IgD-negative memory B cell (primary cell): Measurements from ENCODE around the gene GP2. TPM values are rescaled to one million over a fixed set of nuclear protein-coding genes. Genes with fewer than 3 reads are reported as not detected.
"Not testable (repeated sequence)": the region's sequence is repeated elsewhere in the genome, so short reads cannot be mapped to it uniquely, and the experiment has no call there.

Experiments used
- H3K27ac Mint-ChIP-seq, 3 donors: one replicate each; pipeline ENCODE4 v1.8.0; 2020 to 2022; ENCODE audit warnings: mild to moderate bottlenecking in 3 of 3, mixed read lengths in 3 of 3, moderate library complexity in 1 of 3
- H3K27me3 Mint-ChIP-seq: one replicate; pipeline ENCODE4 v1.8.0; 2021; ENCODE audit warnings: mixed read lengths
- H3K36me3 Mint-ChIP-seq: one replicate; pipeline ENCODE4 v1.8.0; 2020; ENCODE audit warnings: mild to moderate bottlenecking, mixed read lengths
- H3K4me1 Mint-ChIP-seq, 3 donors: one replicate each; pipeline ENCODE4 v1.8.0; 2020 to 2022; ENCODE audit warnings: mixed read lengths in 3 of 3, mild to moderate bottlenecking in 1 of 3
- H3K4me3 Mint-ChIP-seq, 4 donors: one replicate each; pipeline ENCODE4 v1.8.0; 2020 to 2022; ENCODE audit warnings: mild to moderate bottlenecking in 4 of 4, mixed read lengths in 4 of 4, moderate library complexity in 3 of 4
- H3K9me3 Mint-ChIP-seq, 3 donors: one replicate each; pipeline ENCODE4 v1.8.0; 2020 to 2021; ENCODE audit warnings: mixed read lengths in 3 of 3, mild to moderate bottlenecking in 1 of 3
- polyA plus RNA-seq: library from polyadenylated mRNA; unstranded; fragments of 300-500 nt; fragmentation: Illumina TruSeq; gene quantifications from one replicate; pipeline ENCODE4 v1.2.3, GENCODE V29; 2021

The GP2 gene
- polyA plus RNA-seq, 1 donor from 2014 or later = not detected

DNA sequence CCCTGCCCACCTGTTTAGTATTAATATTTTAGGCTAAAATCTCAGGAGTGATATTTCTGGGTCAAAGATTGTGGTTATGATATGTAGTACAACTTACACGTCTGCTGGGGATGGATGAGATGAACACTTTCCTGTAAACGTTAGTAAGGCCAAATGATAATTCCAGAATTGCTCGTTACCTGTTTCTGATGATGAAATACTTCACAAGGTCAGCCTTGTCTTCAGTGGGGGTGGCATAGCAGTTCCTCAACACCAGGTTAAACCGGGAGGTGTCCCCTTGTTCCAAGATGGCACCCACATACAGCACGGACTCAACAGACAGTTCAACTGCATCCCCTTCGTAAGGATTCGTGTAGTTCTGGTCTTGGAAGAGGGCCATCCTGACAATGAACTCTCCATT lies 9.3 kb downstream of the GP2 start:
- H3K36me3 Mint-ChIP-seq = no peaks in the 10 kb centered on the region
- H3K9me3 Mint-ChIP-seq = peaks cover 0 to 4% (median 0%) of the 10 kb centered on the region in 3 donors
- H3K4me1 Mint-ChIP-seq = no peaks in the 10 kb centered on the region
- no peak overlapping the region for H3K27ac Mint-ChIP-seq
- no peak overlapping the region for H3K4me3 Mint-ChIP-seq
- peaks cover 6% of the 10 kb centered on the region for H3K27me3 Mint-ChIP-seq

GRCh38 chr16:20317117-20317516 lies 10.2 kb downstream of the GP2 start:
- Mint-ChIP-seq H3K27me3 (peaks cover 6% of the 10 kb centered on the region), H3K9me3 (peaks cover 0 to 6% (median 0%) of the 10 kb centered on the region in 3 donors), H3K4me3 (no peak overlapping the region), H3K27ac (no peak overlapping the region), H3K4me1 (no peaks in the 10 kb centered on the region), H3K36me3 (no peaks in the 10 kb centered on the region)

GRCh38 chr16:20316715-20317114 lies 10.6 kb downstream of the GP2 start:
- Mint-ChIP-seq H3K27me3 (peaks cover 6% of the 10 kb centered on the region), H3K4me1 (no peaks in the 10 kb centered on the region), H3K27ac (no peak overlapping the region), H3K9me3 (peaks cover 0 to 8% (median 0%) of the 10 kb centered on the region in 3 donors), H3K4me3 (no peak overlapping the region), H3K36me3 (no peaks in the 10 kb centered on the region)

- H3K36me3 Mint-ChIP-seq = no peaks in the 10 kb centered on the region
- H3K27ac Mint-ChIP-seq = no peak overlapping the region
- H3K4me3 Mint-ChIP-seq = no peak overlapping the region
- peaks cover 0 to 8% (median 0%) of the 10 kb centered on the region in 3 donors for H3K9me3 Mint-ChIP-seq
- no peaks in the 10 kb centered on the region for H3K4me1 Mint-ChIP-seq
- H3K27me3 Mint-ChIP-seq = peaks cover 6% of the 10 kb centered on the region
Observed at GRCh38 chr16:20315764-20316163, 11.5 kb downstream of the GP2 start.

- no peak overlapping the region for H3K4me3 Mint-ChIP-seq
- H3K36me3 Mint-ChIP-seq = no peaks in the 10 kb centered on the region
- no peaks in the 10 kb centered on the region for H3K4me1 Mint-ChIP-seq
- peaks cover 6% of the 10 kb centered on the region for H3K27me3 Mint-ChIP-seq
- peaks cover 0 to 8% (median 0%) of the 10 kb centered on the region in 3 donors for H3K9me3 Mint-ChIP-seq
- no peak overlapping the region for H3K27ac Mint-ChIP-seq
Observed at GRCh38 chr16:20314575-20314974, 12.7 kb downstream of the GP2 start.

- H3K4me1 Mint-ChIP-seq = no peaks in the 10 kb centered on the region
- H3K27me3 Mint-ChIP-seq = peaks cover 5% of the 10 kb centered on the region
- H3K36me3 Mint-ChIP-seq = no peaks in the 10 kb centered on the region
- peaks cover 0 to 8% (median 0%) of the 10 kb centered on the region in 3 donors for H3K9me3 Mint-ChIP-seq
- H3K27ac Mint-ChIP-seq = no peak overlapping the region
- H3K4me3 Mint-ChIP-seq = no peak overlapping the region
Observed at GRCh38 chr16:20313741-20314140, 13.6 kb downstream of the GP2 start.

GRCh38 chr16:20312536-20313095 lies 14.7 kb downstream of the GP2 start:
- H3K36me3 Mint-ChIP-seq, H3K27me3 Mint-ChIP-seq, H3K27ac Mint-ChIP-seq, H3K9me3 Mint-ChIP-seq, H3K4me1 Mint-ChIP-seq, H3K4me3 Mint-ChIP-seq: not testable (repeated sequence)

GRCh38 chr16:20311548-20311947 lies 15.8 kb downstream of the GP2 start:
- no peak overlapping the region for H3K27ac Mint-ChIP-seq
- no peaks in the 10 kb centered on the region for H3K36me3 Mint-ChIP-seq
- peaks cover 5% of the 10 kb centered on the region for H3K27me3 Mint-ChIP-seq
- H3K4me1 Mint-ChIP-seq = no peaks in the 10 kb centered on the region
- no peak overlapping the region for H3K4me3 Mint-ChIP-seq
- peaks cover 0 to 8% (median 0%) of the 10 kb centered on the region in 3 donors for H3K9me3 Mint-ChIP-seq

- no peaks in the 10 kb centered on the region for H3K4me1 Mint-ChIP-seq
- no peaks in the 10 kb centered on the region for H3K36me3 Mint-ChIP-seq
- H3K27me3 Mint-ChIP-seq = peaks cover 5% of the 10 kb centered on the region
- no peak overlapping the region for H3K27ac Mint-ChIP-seq
- H3K9me3 Mint-ChIP-seq = peaks cover 0 to 8% (median 0%) of the 10 kb centered on the region in 3 donors
- H3K4me3 Mint-ChIP-seq = no peak overlapping the region
Observed at GRCh38 chr16:20310421-20311395, 16.6 kb downstream of the GP2 start.

GRCh38 chr16:20309786-20310185 lies 17.5 kb downstream of the GP2 start:
- Mint-ChIP-seq H3K4me3 (no peak overlapping the region), H3K27ac (no peak overlapping the region), H3K36me3 (no peaks in the 10 kb centered on the region), H3K4me1 (no peaks in the 10 kb centered on the region), H3K27me3 (peaks cover 5% of the 10 kb centered on the region), H3K9me3 (peaks cover 0 to 8% (median 0%) of the 10 kb centered on the region in 3 donors)

- Mint-ChIP-seq H3K27ac (peak overlapping the region in 1 of 3 donors; percentile 56), H3K4me1 (no peaks in the 10 kb centered on the region), H3K4me3 (no peak overlapping the region), H3K27me3 (peaks cover 2% of the 10 kb centered on the region), H3K9me3 (peaks cover 0 to 8% (median 0%) of the 10 kb centered on the region in 3 donors), H3K36me3 (no peaks in the 10 kb centered on the region)
Observed at GRCh38 chr16:20308801-20309590, 18.3 kb downstream of the GP2 start.

GRCh38 chr16:20308266-20308665 lies 19.0 kb downstream of the GP2 start:
- H3K4me1 Mint-ChIP-seq = no peaks in the 10 kb centered on the region
- H3K27ac Mint-ChIP-seq = no peak overlapping the region
- no peak overlapping the region for H3K4me3 Mint-ChIP-seq
- no peaks in the 10 kb centered on the region for H3K27me3 Mint-ChIP-seq
- H3K36me3 Mint-ChIP-seq = no peaks in the 10 kb centered on the region
- peaks cover 0 to 5% (median 0%) of the 10 kb centered on the region in 3 donors for H3K9me3 Mint-ChIP-seq

DNA sequence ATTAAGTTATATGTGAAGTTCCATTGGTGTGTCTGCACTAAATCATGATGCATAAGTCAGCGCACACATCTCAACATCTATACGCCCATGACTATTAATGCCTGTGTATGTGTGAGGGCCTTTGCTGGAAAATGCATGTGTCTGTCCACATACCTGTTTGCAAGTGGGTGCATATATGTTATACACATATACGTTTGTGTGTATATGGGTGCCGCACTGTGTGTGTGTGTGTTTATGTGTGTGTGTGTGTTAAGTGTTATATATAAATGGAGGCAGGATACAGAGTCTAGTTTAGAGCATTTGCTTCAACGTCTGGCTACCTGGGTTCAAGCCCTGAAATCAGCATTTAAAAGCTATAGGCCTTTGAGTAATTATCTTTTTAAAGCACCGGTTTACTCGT lies 19.5 kb downstream of the GP2 start:
- Mint-ChIP-seq H3K9me3 (peaks cover 0 to 4% (median 0%) of the 10 kb centered on the region in 3 donors), H3K27me3 (no peaks in the 10 kb centered on the region), H3K27ac (no peak overlapping the region), H3K36me3 (no peaks in the 10 kb centered on the region), H3K4me3 (no peak overlapping the region), H3K4me1 (no peaks in the 10 kb centered on the region)

DNA sequence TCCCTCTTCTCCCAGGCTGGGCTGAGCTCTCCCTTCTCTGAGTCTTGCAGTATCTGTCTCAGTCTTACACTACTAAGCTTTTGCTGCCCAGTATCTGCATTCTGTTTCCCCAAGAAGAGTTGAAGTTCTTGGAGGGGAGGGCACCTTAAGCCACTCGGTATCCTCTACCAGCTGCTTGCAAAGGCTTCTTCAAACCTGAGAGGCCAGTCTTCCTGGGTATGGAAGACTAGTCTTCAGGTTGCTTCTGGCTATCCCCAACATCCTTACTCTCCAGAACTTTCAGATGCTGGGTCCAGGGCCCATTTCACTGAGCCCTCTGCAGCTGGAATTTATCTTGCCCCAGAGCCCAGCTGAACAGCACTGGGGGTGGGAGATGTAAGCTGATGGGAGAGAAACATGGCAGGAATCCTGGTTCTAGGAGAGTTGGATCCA lies 20.1 kb downstream of the GP2 start:
- Mint-ChIP-seq H3K4me1 (no peaks in the 10 kb centered on the region), H3K9me3 (peaks cover 0 to 4% (median 0%) of the 10 kb centered on the region in 3 donors), H3K27ac (no peak overlapping the region), H3K36me3 (no peaks in the 10 kb centered on the region), H3K4me3 (no peak overlapping the region), H3K27me3 (no peaks in the 10 kb centered on the region)

DNA sequence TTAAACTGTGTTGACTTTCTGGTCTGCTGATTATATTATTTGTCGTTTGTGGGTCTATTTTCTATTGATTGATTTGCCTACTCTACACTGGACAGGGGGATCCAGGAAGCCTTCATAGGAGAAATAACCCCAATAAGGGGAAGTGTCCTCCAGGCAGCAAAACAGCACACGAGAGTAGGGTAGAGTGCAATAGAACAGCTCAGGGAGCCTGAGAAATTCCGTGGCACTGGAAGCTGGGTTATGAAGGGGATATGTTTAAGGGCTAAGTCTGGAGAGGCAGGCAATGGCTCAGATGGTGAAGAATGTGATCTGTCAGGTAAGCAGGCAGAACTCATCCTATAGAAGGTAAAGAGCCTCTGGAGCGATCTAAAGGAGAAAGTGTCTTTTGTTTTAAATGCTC lies 20.9 kb downstream of the GP2 start:
- H3K27ac Mint-ChIP-seq = no peak overlapping the region
- H3K27me3 Mint-ChIP-seq = no peaks in the 10 kb centered on the region
- H3K36me3 Mint-ChIP-seq = no peaks in the 10 kb centered on the region
- H3K4me3 Mint-ChIP-seq = no peak overlapping the region
- no peaks in the 10 kb centered on the region for H3K9me3 Mint-ChIP-seq
- H3K4me1 Mint-ChIP-seq = no peaks in the 10 kb centered on the region
